GM23338 (cell line): ENCODE results near the gene WDR54. TPM values are rescaled to one million over a fixed set of nuclear protein-coding genes. Genes with fewer than 3 reads are reported as not detected.

Source experiments
- ATAC-seq: fragments of 200-7000 bp; cut with Tn5 transposase; 3 replicates; pipeline ENCODE4 v1.9.1; 2020
- DNase-seq: peaks from one replicate; pipeline ENCODE4 v3.0.0-alpha.2; 2015; ENCODE audit warnings: low spot score
- H2AFZ ChIP-seq: fragments of 200-600 bp; sonication (generic); 2 replicates; pipeline ENCODE4 v1.8.0; 2016; ENCODE audit warnings: antibody characterized with exemption, mild to moderate bottlenecking, moderate library complexity
- H3F3A ChIP-seq: fragments of 200-600 bp; sonication (generic); replicated peaks from 2 replicates; pipeline ENCODE4 v1.8.0; 2017; ENCODE audit warnings: antibody characterized with exemption, mixed run types, low read depth
- H3K27ac ChIP-seq: fragments of 200-600 bp; sonication (generic); 2 replicates; pipeline ENCODE4 v1.6.1; 2016; ENCODE audit warnings: low read depth
- H3K27me3 ChIP-seq: fragments of 200-600 bp; sonication (generic); 2 replicates; pipeline ENCODE4 v1.8.0; 2016; ENCODE audit warnings: mild to moderate bottlenecking, mixed run types, moderate library complexity; ENCODE audit not compliant: insufficient read depth
- H3K36me3 ChIP-seq: fragments of 200-600 bp; sonication (generic); 2 replicates; pipeline ENCODE4 v1.8.0; 2016; ENCODE audit warnings: mild to moderate bottlenecking; ENCODE audit not compliant: insufficient read depth
- H3K4me1 ChIP-seq: fragments of 200-600 bp; sonication (generic); 2 replicates; pipeline ENCODE4 v1.8.0; 2016; ENCODE audit warnings: mild to moderate bottlenecking, moderate library complexity; ENCODE audit not compliant: insufficient read depth
- H3K4me2 ChIP-seq: fragments of 200-600 bp; sonication (generic); 2 replicates; pipeline ENCODE4 v1.7.1; 2017; ENCODE audit warnings: mixed run types
- H3K4me3 ChIP-seq: fragments of 200-600 bp; sonication (generic); 2 replicates; pipeline ENCODE4 v1.6.1; 2016; ENCODE audit warnings: mixed run types
- H3K79me2 ChIP-seq: fragments of 200-600 bp; sonication (generic); replicated peaks from 2 replicates; pipeline ENCODE4 v1.8.0; 2017; ENCODE audit warnings: mild to moderate bottlenecking; ENCODE audit not compliant: insufficient read depth
- H3K9me2 ChIP-seq: fragments of 200-600 bp; sonication (generic); 2 replicates; pipeline ENCODE4 v1.8.0; 2017; ENCODE audit not compliant: insufficient read depth
- H4K20me1 ChIP-seq: fragments of 200-600 bp; sonication (generic); replicated peaks from 2 replicates; pipeline ENCODE4 v1.8.0; 2017; ENCODE audit warnings: mild to moderate bottlenecking; ENCODE audit not compliant: insufficient read depth
- H3K27ac Mint-ChIP-seq: 2 replicates; pipeline ENCODE4 v1.8.0; 2020; ENCODE audit warnings: inconsistent platforms, mild to moderate bottlenecking, moderate library complexity, mixed read lengths
- H3K27me3 Mint-ChIP-seq: 3 replicates; pipeline ENCODE4 v1.8.0; 2022; ENCODE audit warnings: low read depth, mild to moderate bottlenecking, moderate library complexity, mixed read lengths, inconsistent platforms; ENCODE audit not compliant: insufficient read depth, poor library complexity
- H3K36me3 Mint-ChIP-seq: 3 replicates; pipeline ENCODE4 v1.8.0; 2021; ENCODE audit warnings: low read depth, mild to moderate bottlenecking, inconsistent platforms, moderate library complexity, mixed read lengths
- H3K4me1 Mint-ChIP-seq: 3 replicates; pipeline ENCODE4 v1.8.0; 2020; ENCODE audit warnings: mild to moderate bottlenecking, inconsistent platforms, mixed read lengths
- H3K4me3 Mint-ChIP-seq: 3 replicates; pipeline ENCODE4 v1.8.0; 2021; ENCODE audit warnings: moderate library complexity, mild to moderate bottlenecking, inconsistent platforms, mixed read lengths
- H3K9me3 Mint-ChIP-seq: 3 replicates; pipeline ENCODE4 v1.8.0; 2020; ENCODE audit warnings: moderate library complexity, mild to moderate bottlenecking, inconsistent platforms, mixed read lengths
- CREB1 ChIP-seq: fragments of 250-450 bp; sonication (Bioruptor Pico); IDR thresholded peaks from 2 replicates; pipeline ENCODE4 v1.5.0; 2020; ENCODE audit warnings: low read depth, mild to moderate bottlenecking, moderate library complexity
- CTCF ChIP-seq, 2 experiments: fragments of 200-600 bp in 1 of 2; sonication (generic) in 1 of 2; conservative IDR thresholded peaks; 2 replicates each; pipeline versions ENCODE4 v1.5.1 to v1.6.1; 2016 to 2017; ENCODE audit warnings: antibody characterized with exemption in 2 of 2, low read depth in 2 of 2, mild to moderate bottlenecking in 2 of 2, moderate library complexity in 1 of 2
- ETS1 ChIP-seq: IDR thresholded peaks from 2 replicates; pipeline ENCODE4 v1.6.1; 2016; ENCODE audit warnings: antibody characterized with exemption
- EZH2 ChIP-seq: fragments of 200-600 bp; sonication (generic); IDR thresholded peaks from one replicate; pipeline ENCODE4 v1.8.0; 2017; ENCODE audit warnings: antibody characterized with exemption, mild to moderate bottlenecking, low read depth; ENCODE audit not compliant: unreplicated experiment
- EZH2phosphoT487 ChIP-seq: fragments of 200-600 bp; sonication (generic); IDR thresholded peaks from one replicate; pipeline ENCODE4 v1.8.1; 2018; ENCODE audit warnings: antibody characterized with exemption; ENCODE audit not compliant: unreplicated experiment
- JUNB ChIP-seq: IDR thresholded peaks from one replicate; pipeline ENCODE4 v1.6.1; 2016; ENCODE audit warnings: antibody characterized with exemption; ENCODE audit not compliant: unreplicated experiment
- POLR2AphosphoS5 ChIP-seq: IDR thresholded peaks from 2 replicates; pipeline ENCODE4 v1.6.1; 2016; ENCODE audit warnings: antibody characterized with exemption, low read depth
- REST ChIP-seq: IDR thresholded peaks from one replicate; pipeline ENCODE4 v1.6.1; 2018; ENCODE audit warnings: antibody characterized with exemption; ENCODE audit not compliant: unreplicated experiment
- STAT1 ChIP-seq: IDR thresholded peaks from one replicate; pipeline ENCODE4 v1.6.1; 2016; ENCODE audit warnings: antibody characterized with exemption; ENCODE audit not compliant: unreplicated experiment
- ZNF114 ChIP-seq: fragments of 250-450 bp; sonication (Bioruptor Pico); IDR thresholded peaks from 2 replicates; pipeline ENCODE4 v1.5.0; 2020; ENCODE audit warnings: mild to moderate bottlenecking, moderate library complexity
- ZNF331 ChIP-seq: fragments of 250-450 bp; sonication (Bioruptor Pico); IDR thresholded peaks from 2 replicates; pipeline ENCODE4 v1.5.0; 2020; ENCODE audit warnings: low read depth, mild to moderate bottlenecking, moderate library complexity
- polyA plus RNA-seq: library from polyadenylated mRNA; unstranded; fragments of >200 nt; fragmentation: Nextera tagmentation; extraction: Ambion mirVana; gene quantifications from 2 replicates; pipeline ENCODE4 v1.2.1, GENCODE V29; 2016
- total RNA-seq: library from RNA; depleted of rRNA; stranded (reverse); fragments of >200 nt; shearing (Covaris generic); gene quantifications from 2 replicates; pipeline ENCODE4 v1.2.3, GENCODE V29; 2014

WDR54 gene
- total and polyA plus RNA-seq, 2 experiments from 2014 or later, result 41.3 to 42.6 TPM

- TF ChIP-seq REST (no peak), EZH2phosphoT487 (no peak), ZNF114 (CRISPR knock-in tag) (no peak), CREB1 (CRISPR knock-in tag) (no peak)
Measured at GRCh38 chr2:74378007-74378406, 43.5 kb upstream of the WDR54 start (continued).

GRCh38 chr2:74379851-74380789, 41.4 kb upstream of the WDR54 start, which contains the start of gene DCTN1:
DCTN1 (minus strand) TSS chr2:74380311; CDS start chr2:74380037, 274 bp downstream.
- Mint-ChIP-seq H3K36me3 (peaks cover 11% of the 10 kb centered on the region), H3K4me3 (peak within 1 kb of the TSS; percentile 24), H3K4me1 (peaks cover 20% of the 10 kb centered on the region), H3K27ac (peak within 1 kb of the TSS; percentile 40; the same call in 1 of the 2 replicates), H3K27me3 (peaks cover 5% of the 10 kb centered on the region), H3K9me3 (no peaks in the 10 kb centered on the region)
- no peaks in the 10 kb centered on the region for H3F3A ChIP-seq
- peak within 1 kb of the TSS; percentile 49; the same call in 1 of the 2 replicates for H3K4me3 ChIP-seq
- peaks cover 70% of the 10 kb centered on the region for H3K79me2 ChIP-seq
- H4K20me1 ChIP-seq, result peaks cover 61% of the 10 kb centered on the region
- H3K4me2 ChIP-seq, result peak within 1 kb of the TSS; percentile 74
- ATAC-seq (peak; percentile 95), DNase-seq (peak; percentile 71)
- H3K4me1 ChIP-seq, result peaks cover 20% of the 10 kb centered on the region
- H3K27me3 ChIP-seq, result no peaks in the 10 kb centered on the region
- H3K9me2 ChIP-seq, result no peaks in the 10 kb centered on the region
- no peak within 1 kb of the TSS for H2AFZ ChIP-seq
- H3K27ac ChIP-seq, result no peak within 1 kb of the TSS
- peaks cover 3% of the 10 kb centered on the region for H3K36me3 ChIP-seq
- TF ChIP-seq JUNB (no peak), STAT1 (no peak), ZNF331 (CRISPR knock-in tag) (no peak), REST (no peak), POLR2AphosphoS5 (no peak), ETS1 (no peak), ZNF114 (CRISPR knock-in tag) (no peak), EZH2 (no peak), CTCF (conservative IDR thresholded peaks at IDR 0.05; ENCODE audit: low read depth in 2 of 2) (0 out of 4 replicates have a peak, but pooled peaks of 1 of the 2 experiments have one; percentile 4), CREB1 (CRISPR knock-in tag) (0 out of 2 replicates have a peak, but pooled peaks have one; percentile 18)
